Fibroblast of lung (primary cell): ENCODE data around the gene AWAT2. TPM values are rescaled to one million over a fixed set of nuclear protein-coding genes. Genes with fewer than 3 reads are reported as not detected.

Experiments
- DNase-seq, 2 donors: peaks; one replicate each; pipeline versions ENCODE4 v3.0.0 to v3.0.0-alpha.2; 2010; ENCODE audit warnings: low read depth in 2 of 2
- H2AFZ ChIP-seq: 2 replicates; pipeline ENCODE4 v1.5.1; 2012; ENCODE audit warnings: low read length, control low read depth, inconsistent platforms
- H3K27ac ChIP-seq: 2 replicates; pipeline ENCODE4 v1.5.1; 2011; ENCODE audit warnings: low read length, control low read depth; ENCODE audit not compliant: insufficient read depth
- H3K27me3 ChIP-seq: 2 replicates; pipeline ENCODE4 v1.5.1; 2011; ENCODE audit warnings: mild to moderate bottlenecking, low read length; ENCODE audit not compliant: control insufficient read depth, insufficient read depth
- H3K36me3 ChIP-seq: 2 replicates; pipeline ENCODE4 v1.5.1; 2011; ENCODE audit warnings: low read length; ENCODE audit not compliant: control insufficient read depth, insufficient read depth
- H3K4me1 ChIP-seq: 2 replicates; pipeline ENCODE4 v1.5.1; 2011; ENCODE audit warnings: low read length; ENCODE audit not compliant: control insufficient read depth, insufficient read depth; ENCODE audit errors: extremely low read depth
- H3K4me2 ChIP-seq: 2 replicates; pipeline ENCODE4 v1.5.1; 2011; ENCODE audit warnings: low read length, control low read depth; ENCODE audit not compliant: insufficient read depth; ENCODE audit errors: extremely low read depth
- H3K4me3 ChIP-seq, 4 experiments: fragments of 200-600 bp in 1 of 4; sonication (generic) in 1 of 4; replicated peaks in 1 of 4; 2 replicates each; pipeline ENCODE4 v1.5.1; 2011 to 2016; ENCODE audit warnings: low read length in 4 of 4, low read depth in 3 of 4, mild to moderate bottlenecking in 3 of 4, control low read depth in 2 of 4, inconsistent platforms in 1 of 4, mixed read lengths in 1 of 4; ENCODE audit not compliant: insufficient read depth in 1 of 4; ENCODE audit errors: control extremely low read depth in 1 of 4
- H3K79me2 ChIP-seq: 2 replicates; pipeline ENCODE4 v1.5.1; 2012; ENCODE audit warnings: mild to moderate bottlenecking, low read length, inconsistent platforms; ENCODE audit not compliant: control insufficient read depth, insufficient read depth
- H3K9ac ChIP-seq: 2 replicates; pipeline ENCODE4 v1.5.1; 2011; ENCODE audit warnings: mild to moderate bottlenecking, low read length, control low read depth; ENCODE audit not compliant: insufficient read depth
- H3K9me3 ChIP-seq: 2 replicates; pipeline ENCODE4 v1.5.1; 2012; ENCODE audit warnings: low read depth, low read length; ENCODE audit not compliant: control insufficient read depth, insufficient read depth
- H4K20me1 ChIP-seq: 2 replicates; pipeline ENCODE4 v1.5.1; 2011; ENCODE audit warnings: low read length; ENCODE audit not compliant: control insufficient read depth, insufficient read depth; ENCODE audit errors: extremely low read depth
- CTCF ChIP-seq, 2 donors: IDR thresholded peaks in 1 of 2; conservative IDR thresholded peaks in 1 of 2; 1 replicate in 1 of 2; 2 replicates in 1 of 2; pipeline ENCODE4 v1.5.1; 2011 to 2012; ENCODE audit warnings: low read length in 2 of 2, control low read depth in 1 of 2, inconsistent platforms in 1 of 2, low read depth in 1 of 2, mild to moderate bottlenecking in 1 of 2
- EZH2 ChIP-seq: IDR thresholded peaks from 2 replicates; pipeline ENCODE4 v1.5.1; 2012; ENCODE audit warnings: low read length, control low read depth, mild to moderate bottlenecking; ENCODE audit errors: missing control alignments
- polyA plus RNA-seq, 2 donors: library from polyadenylated mRNA; depleted of rRNA in 1 of 2; stranded (reverse) in 1 of 2; unstranded in 1 of 2; fragments of >200 nt; gene quantifications; 2 replicates each; pipeline ENCODE4 v1.2.1, GENCODE V29; 2011 to 2012; ENCODE audit warnings: missing spikeins in 1 of 2
- total RNA-seq: library from RNA; depleted of rRNA; stranded (reverse); fragments of >200 nt; gene quantifications from 2 replicates; pipeline ENCODE4 v1.2.1, GENCODE V29; 2014

AWAT2 gene
- total and polyA plus RNA-seq, 2 donors (not counting 1 experiment from before 2014, with no cell fraction given), result not detected

- Histone ChIP-seq H4K20me1 (no peaks in the 10 kb centered on the region), H2AFZ (no peak overlapping the region), H3K27me3 (no peaks in the 10 kb centered on the region), H3K9ac (no peak overlapping the region), H3K4me1 (no peaks in the 10 kb centered on the region), H3K4me3 (no peak overlapping the region), H3K36me3 (no peaks in the 10 kb centered on the region), H3K27ac (no peak overlapping the region), H3K4me2 (no peak overlapping the region), H3K9me3 (no peaks in the 10 kb centered on the region), H3K79me2 (no peaks in the 10 kb centered on the region)
- DNase-seq, result no peak
- TF ChIP-seq EZH2 (no peak), CTCF (conservative IDR thresholded peaks at IDR 0.05 in 1 of 2, IDR thresholded peaks at IDR 0.05 in 1 of 2; ENCODE audit: low read depth in 1 of 2, low read length in 2 of 2) (no peak)
These were observed 23.5 kb downstream of the AWAT2 start for GRCh38 chrX:70026112-70026850.

GRCh38 chrX:70025464-70025863 is 24.3 kb downstream of the AWAT2 start:
- no peaks in the 10 kb centered on the region for H3K4me1 ChIP-seq
- H3K9ac ChIP-seq, result no peak overlapping the region
- no peaks in the 10 kb centered on the region for H3K79me2 ChIP-seq
- H2AFZ ChIP-seq, result no peak overlapping the region
- H3K4me3 ChIP-seq, result no peak overlapping the region
- no peak for TF ChIP-seq EZH2
- no peak for TF ChIP-seq CTCF (conservative IDR thresholded peaks at IDR 0.05 in 1 of 2, IDR thresholded peaks at IDR 0.05 in 1 of 2; ENCODE audit: low read depth in 1 of 2, low read length in 2 of 2)
- no peaks in the 10 kb centered on the region for H4K20me1 ChIP-seq
- H3K4me2 ChIP-seq, result no peak overlapping the region
- H3K27ac ChIP-seq, result no peak overlapping the region
- no peaks in the 10 kb centered on the region for H3K36me3 ChIP-seq
- no peaks in the 10 kb centered on the region for H3K27me3 ChIP-seq
- DNase-seq, result peak in 1 of 2 donors; percentile 4
- H3K9me3 ChIP-seq, result no peaks in the 10 kb centered on the region

- Histone ChIP-seq H4K20me1 (no peaks in the 10 kb centered on the region), H3K36me3 (no peaks in the 10 kb centered on the region), H3K27me3 (no peaks in the 10 kb centered on the region), H3K4me1 (no peaks in the 10 kb centered on the region), H3K9me3 (no peaks in the 10 kb centered on the region), H2AFZ (no peak overlapping the region), H3K4me2 (no peak overlapping the region), H3K79me2 (no peaks in the 10 kb centered on the region), H3K27ac (no peak overlapping the region), H3K9ac (no peak overlapping the region), H3K4me3 (no peak overlapping the region)
- TF ChIP-seq EZH2 (no peak), CTCF (conservative IDR thresholded peaks at IDR 0.05 in 1 of 2, IDR thresholded peaks at IDR 0.05 in 1 of 2; ENCODE audit: low read depth in 1 of 2, low read length in 2 of 2) (no peak)
- DNase-seq, result no peak
These were observed 27.1 kb downstream of the AWAT2 start for GRCh38 chrX:70022616-70023015.
